Keratinocyte (primary cell): Measurements from ENCODE around the gene SLC6A19. TPM values are rescaled to one million over a fixed set of nuclear protein-coding genes. Genes with fewer than 3 reads are reported as not detected.

Experiments
- DNase-seq: peaks from one replicate; pipeline ENCODE4 v3.0.0-alpha.2; 2011; ENCODE audit warnings: low read depth, missing footprints, low spot score
- FAIRE-seq: peaks from 2 replicates; lab custom pipeline; 2011; peaks lifted over from hg19 to GRCh38; lab: Jason Lieb, UNC
- H2AFZ ChIP-seq: 2 replicates; pipeline ENCODE4 v1.6.0; 2012; ENCODE audit warnings: low read length, control low read depth, inconsistent platforms; ENCODE audit not compliant: control insufficient read depth
- H3K27ac ChIP-seq: 2 replicates; pipeline ENCODE4 v1.5.1; 2011; ENCODE audit warnings: low read length; ENCODE audit not compliant: control insufficient read depth, insufficient read depth
- H3K27me3 ChIP-seq: 3 replicates; pipeline ENCODE4 v1.6.0; 2011; ENCODE audit warnings: low read length; ENCODE audit not compliant: control insufficient read depth, insufficient read depth; ENCODE audit errors: extremely low read depth
- H3K36me3 ChIP-seq, 2 experiments: 2 replicates in 1 of 2; 3 replicates in 1 of 2; pipeline ENCODE4 v1.5.1; 2011; ENCODE audit warnings: low read length in 2 of 2, mild to moderate bottlenecking in 1 of 2; ENCODE audit not compliant: control insufficient read depth in 2 of 2, insufficient read depth in 2 of 2; ENCODE audit errors: extremely low read depth in 1 of 2
- H3K4me1 ChIP-seq: 3 replicates; pipeline ENCODE4 v1.5.1; 2011; ENCODE audit warnings: low read length; ENCODE audit not compliant: control insufficient read depth, insufficient read depth; ENCODE audit errors: extremely low read depth
- H3K4me2 ChIP-seq: 3 replicates; pipeline ENCODE4 v1.6.0; 2011; ENCODE audit warnings: low read depth, low read length; ENCODE audit not compliant: control insufficient read depth, insufficient read depth; ENCODE audit errors: extremely low read depth
- H3K4me3 ChIP-seq, 3 experiments: fragments of 200-600 bp in 1 of 3; sonication (generic) in 1 of 3; 2 replicates in 2 of 3; 3 replicates in 1 of 3; pipeline ENCODE4 v1.5.1; 2011 to 2016; ENCODE audit warnings: low read length in 3 of 3, mild to moderate bottlenecking in 3 of 3, control low read depth in 2 of 3, inconsistent platforms in 1 of 3, low read depth in 1 of 3, mixed read lengths in 1 of 3, mixed run types in 1 of 3, moderate library complexity in 1 of 3; ENCODE audit not compliant: control insufficient read depth in 2 of 3, insufficient read depth in 2 of 3; ENCODE audit errors: extremely low read depth in 1 of 3
- H3K79me2 ChIP-seq: 2 replicates; pipeline ENCODE4 v1.6.0; 2012; ENCODE audit warnings: low read length; ENCODE audit not compliant: control insufficient read depth, insufficient read depth
- H3K9ac ChIP-seq: 3 replicates; pipeline ENCODE4 v1.6.0; 2011; ENCODE audit warnings: low read length; ENCODE audit not compliant: control insufficient read depth, insufficient read depth; ENCODE audit errors: extremely low read depth
- H3K9me1 ChIP-seq: 3 replicates; pipeline ENCODE4 v1.6.0; 2011; ENCODE audit warnings: low read length; ENCODE audit not compliant: control insufficient read depth, insufficient read depth; ENCODE audit errors: extremely low read depth
- H3K9me3 ChIP-seq: 2 replicates; pipeline ENCODE4 v1.5.1; 2012; ENCODE audit warnings: low read depth, low read length; ENCODE audit not compliant: control insufficient read depth
- H4K20me1 ChIP-seq: 3 replicates; pipeline ENCODE4 v1.6.0; 2011; ENCODE audit warnings: low read length; ENCODE audit not compliant: control insufficient read depth, insufficient read depth; ENCODE audit errors: extremely low read depth
- EZH2 ChIP-seq: IDR thresholded peaks from one replicate; pipeline ENCODE4 v1.6.1; 2012; ENCODE audit warnings: inconsistent platforms, mild to moderate bottlenecking, low read length, moderate library complexity
- dilution Hi-C: fragments of 300-500 bp; cut with MboI; formaldehyde crosslinking; loops from one replicate; pipeline ENCODE4 v1.7.0; 2020; ENCODE audit warnings: low sequenced_read_pairs; ENCODE audit not compliant: extremely low pct_ligation_motif_present
- polyA minus RNA-seq, 3 experiments: library from RNA; depleted of rRNA, polyadenylated mRNA; stranded (reverse); fragments of >200 nt; gene quantifications; 1 replicate in 1 of 3; 2 replicates in 1 of 3; 3 replicates in 1 of 3; pipeline ENCODE4 v1.2.3, GENCODE V29; 2011
- polyA plus RNA-seq, 5 experiments: library from polyadenylated mRNA; depleted of rRNA in 3 of 5; stranded (reverse) in 3 of 5; stranded (forward) in 1 of 5; unstranded in 1 of 5; fragments of >200 nt; gene quantifications; 1 replicate in 1 of 5; 2 replicates in 3 of 5; 3 replicates in 1 of 5; pipeline versions ENCODE4 v1.2.1 to v1.2.3, GENCODE V29; 2011 to 2012; ENCODE audit warnings: missing spikeins in 2 of 5, low read depth in 1 of 5, low replicate concordance in 1 of 5
- TF ChIP-seq, protein P1 (sequence below), 3 experiments: IDR thresholded peaks in 1 of 3; conservative IDR thresholded peaks in 1 of 3; optimal IDR thresholded peaks in 1 of 3; 2 replicates in 2 of 3; 3 replicates in 1 of 3; pipeline versions ENCODE3 to v1.5.1; 2011; ENCODE audit warnings: low read length in 3 of 3, mild to moderate bottlenecking in 3 of 3, moderate library complexity in 2 of 3, control low read depth in 1 of 3, inconsistent platforms in 1 of 3; ENCODE audit not compliant: insufficient read depth in 2 of 3; ENCODE audit errors: extremely low read depth in 1 of 3

The SLC6A19 gene
- polyA plus RNA-seq (not detected in 3 replicates), polyA minus RNA-seq (not detected in 3 replicates)
- not detected for polyA plus RNA-seq (2011; ENCODE audit: low read depth)
- not detected in 2 replicates for polyA plus RNA-seq (2011; cell fraction: cytosol; rRNA removed)
- polyA plus RNA-seq (2011; cell fraction: nucleus; rRNA removed) = not detected in 2 replicates
- not detected in 2 replicates for polyA plus RNA-seq (2012; ENCODE audit: low replicate concordance)
- not detected for polyA minus RNA-seq (2011; cell fraction: cytosol; rRNA and poly(A)+ RNA removed)
- not detected in 2 replicates for polyA minus RNA-seq (2011; cell fraction: nucleus; rRNA and poly(A)+ RNA removed)

- DNase-seq (no peak), FAIRE-seq (no peak)
- TF ChIP-seq, protein P1, sequence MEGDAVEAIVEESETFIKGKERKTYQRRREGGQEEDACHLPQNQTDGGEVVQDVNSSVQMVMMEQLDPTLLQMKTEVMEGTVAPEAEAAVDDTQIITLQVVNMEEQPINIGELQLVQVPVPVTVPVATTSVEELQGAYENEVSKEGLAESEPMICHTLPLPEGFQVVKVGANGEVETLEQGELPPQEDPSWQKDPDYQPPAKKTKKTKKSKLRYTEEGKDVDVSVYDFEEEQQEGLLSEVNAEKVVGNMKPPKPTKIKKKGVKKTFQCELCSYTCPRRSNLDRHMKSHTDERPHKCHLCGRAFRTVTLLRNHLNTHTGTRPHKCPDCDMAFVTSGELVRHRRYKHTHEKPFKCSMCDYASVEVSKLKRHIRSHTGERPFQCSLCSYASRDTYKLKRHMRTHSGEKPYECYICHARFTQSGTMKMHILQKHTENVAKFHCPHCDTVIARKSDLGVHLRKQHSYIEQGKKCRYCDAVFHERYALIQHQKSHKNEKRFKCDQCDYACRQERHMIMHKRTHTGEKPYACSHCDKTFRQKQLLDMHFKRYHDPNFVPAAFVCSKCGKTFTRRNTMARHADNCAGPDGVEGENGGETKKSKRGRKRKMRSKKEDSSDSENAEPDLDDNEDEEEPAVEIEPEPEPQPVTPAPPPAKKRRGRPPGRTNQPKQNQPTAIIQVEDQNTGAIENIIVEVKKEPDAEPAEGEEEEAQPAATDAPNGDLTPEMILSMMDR (optimal IDR thresholded peaks at IDR 0.05 in 1 of 3, IDR thresholded peaks at IDR 0.05 in 1 of 3, conservative IDR thresholded peaks at IDR 0.05 in 1 of 3; ENCODE audit: extremely low read depth in 1 of 3, insufficient read depth in 2 of 3, low read length in 3 of 3) = no peak
- TF ChIP-seq EZH2 = no peak
- Histone ChIP-seq H3K4me1 (no peaks in the 10 kb centered on the region), H4K20me1 (no peaks in the 10 kb centered on the region), H3K79me2 (no peaks in the 10 kb centered on the region), H3K9me3 (no peaks in the 10 kb centered on the region), H3K9ac (no peak within 1 kb of the TSS), H3K27ac (no peak within 1 kb of the TSS), H3K27me3 (peaks cover 35% of the 10 kb centered on the region), H3K36me3 (no peaks in the 10 kb centered on the region), H3K4me2 (no peak within 1 kb of the TSS), H3K9me1 (no peaks in the 10 kb centered on the region), H2AFZ (no peak within 1 kb of the TSS), H3K4me3 (no peak within 1 kb of the TSS)
- dilution Hi-C loops = no loop called here
Observed at GRCh38 chr5:1201327-1202025, at the start of gene SLC6A19. TSS of gene SLC6A19 (plus strand) at chr5:1201595. CDS start at chr5:1201651, 56 bp downstream.

GRCh38 chr5:1152156-1152555, 49.2 kb upstream of the SLC6A19 start:
- Histone ChIP-seq H3K36me3 (no peaks in the 10 kb centered on the region), H3K27me3 (peaks cover 46% of the 10 kb centered on the region), H3K4me1 (no peaks in the 10 kb centered on the region), H2AFZ (no peak overlapping the region), H3K9ac (no peak overlapping the region), H4K20me1 (no peaks in the 10 kb centered on the region), H3K4me3 (no peak overlapping the region), H3K9me1 (no peaks in the 10 kb centered on the region), H3K9me3 (peaks cover 6% of the 10 kb centered on the region), H3K79me2 (no peaks in the 10 kb centered on the region), H3K27ac (no peak overlapping the region), H3K4me2 (no peak overlapping the region)
- FAIRE-seq (no peak), DNase-seq (no peak)
- TF ChIP-seq EZH2 = no peak
- TF ChIP-seq, protein P1 (optimal IDR thresholded peaks at IDR 0.05 in 1 of 3, IDR thresholded peaks at IDR 0.05 in 1 of 3, conservative IDR thresholded peaks at IDR 0.05 in 1 of 3; ENCODE audit: extremely low read depth in 1 of 3, insufficient read depth in 2 of 3, low read length in 3 of 3) = no peak
- dilution Hi-C loops = no loop called here
